Raji (cell line): ENCODE measurements around the gene SFI1.

Experiments
- POLR2A ChIP-seq: IDR thresholded peaks from 2 replicates; pipeline ENCODE4 v1.6.1; 2011; ENCODE audit warnings: low read depth, low read length, control low read depth; ENCODE audit not compliant: insufficient read depth

Gene SFI1

GRCh38 chr22:31526270-31526669, 29.9 kb downstream of the SFI1 start:
- no peak for TF ChIP-seq POLR2A

- no peak for TF ChIP-seq POLR2A
Observed at GRCh38 chr22:31530823-31531195, 34.5 kb downstream of the SFI1 start.

- no peak for TF ChIP-seq POLR2A
Observed at GRCh38 chr22:31532060-31532459, 35.7 kb downstream of the SFI1 start.

GRCh38 chr22:31533374-31533773, 37.0 kb downstream of the SFI1 start:
- TF ChIP-seq POLR2A: no peak

- TF ChIP-seq POLR2A: no peak
Observed at GRCh38 chr22:31537019-31537535, 40.7 kb downstream of the SFI1 start.

GRCh38 chr22:31538815-31539214, 42.5 kb downstream of the SFI1 start:
- no peak for TF ChIP-seq POLR2A

GRCh38 chr22:31540966-31541365, 44.6 kb downstream of the SFI1 start:
- no peak for TF ChIP-seq POLR2A

- no peak for TF ChIP-seq POLR2A
Observed at GRCh38 chr22:31544481-31545480, 48.4 kb downstream of the SFI1 start.

- no peak for TF ChIP-seq POLR2A
Observed at GRCh38 chr22:31550871-31551370, 54.6 kb downstream of the SFI1 start.

GRCh38 chr22:31556627-31557203, 60.4 kb downstream of the SFI1 start:
- TF ChIP-seq POLR2A: no peak

GRCh38 chr22:31561238-31561887, 65.0 kb downstream of the SFI1 start:
- TF ChIP-seq POLR2A: no peak

GRCh38 chr22:31561970-31562369, 65.6 kb downstream of the SFI1 start:
- no peak for TF ChIP-seq POLR2A

GRCh38 chr22:31566484-31566883, 70.1 kb downstream of the SFI1 start:
- no peak for TF ChIP-seq POLR2A

- no peak for TF ChIP-seq POLR2A
Observed at GRCh38 chr22:31567196-31567595, 70.9 kb downstream of the SFI1 start.

GRCh38 chr22:31567702-31568101, 71.4 kb downstream of the SFI1 start:
- no peak for TF ChIP-seq POLR2A
